ENCODE measurements around the gene FAM186B.

Gene FAM186B

GRCh38 chr12:49565406-49566265, 39.8 kb downstream of the FAM186B start:
- no peak for TF ChIP-seq CTCF (IDR thresholded peaks at IDR 0.05)
- Mint-ChIP-seq H3K4me1 (peaks cover 25% of the 10 kb centered on the region), H3K4me3 (peak overlapping the region; percentile 20), H3K36me3 (ENCODE audit: low read depth) (peaks cover 32% of the 10 kb centered on the region), H3K9me3 (no peaks in the 10 kb centered on the region), H3K27ac (no peak overlapping the region), H3K27me3 (ENCODE audit: low read depth, poor library complexity) (peaks cover 3% of the 10 kb centered on the region)
- no peak for DNase-seq

GRCh38 chr12:49564686-49565405, 40.6 kb downstream of the FAM186B start:
- peaks cover 33% of the 10 kb centered on the region for H3K36me3 Mint-ChIP-seq (ENCODE audit: low read depth)
- peaks cover 3% of the 10 kb centered on the region for H3K27me3 Mint-ChIP-seq (ENCODE audit: low read depth, poor library complexity)
- H3K4me3 Mint-ChIP-seq, result no peak overlapping the region
- DNase-seq, result no peak
- no peaks in the 10 kb centered on the region for H3K9me3 Mint-ChIP-seq
- peaks cover 21% of the 10 kb centered on the region for H3K4me1 Mint-ChIP-seq
- TF ChIP-seq CTCF (IDR thresholded peaks at IDR 0.05), result no peak
- no peak overlapping the region for H3K27ac Mint-ChIP-seq

GRCh38 chr12:49563951-49564685, 41.3 kb downstream of the FAM186B start:
- H3K27ac Mint-ChIP-seq, result no peak overlapping the region
- no peak for DNase-seq
- no peak overlapping the region for H3K4me3 Mint-ChIP-seq
- H3K27me3 Mint-ChIP-seq (ENCODE audit: low read depth, poor library complexity), result peaks cover 3% of the 10 kb centered on the region
- no peak for TF ChIP-seq CTCF (IDR thresholded peaks at IDR 0.05)
- H3K36me3 Mint-ChIP-seq (ENCODE audit: low read depth), result peaks cover 40% of the 10 kb centered on the region
- no peaks in the 10 kb centered on the region for H3K9me3 Mint-ChIP-seq
- peaks cover 21% of the 10 kb centered on the region for H3K4me1 Mint-ChIP-seq

GRCh38 chr12:49562831-49563230, 42.6 kb downstream of the FAM186B start:
- Mint-ChIP-seq H3K27ac (no peak overlapping the region), H3K4me1 (peaks cover 9% of the 10 kb centered on the region), H3K4me3 (no peak overlapping the region), H3K9me3 (no peaks in the 10 kb centered on the region), H3K36me3 (ENCODE audit: low read depth) (peaks cover 47% of the 10 kb centered on the region), H3K27me3 (ENCODE audit: low read depth, poor library complexity) (peaks cover 3% of the 10 kb centered on the region)
- DNase-seq, result no peak
- TF ChIP-seq CTCF (IDR thresholded peaks at IDR 0.05), result no peak

- peak overlapping the region; percentile 72 for H3K27ac Mint-ChIP-seq
- peaks cover 3% of the 10 kb centered on the region for H3K27me3 Mint-ChIP-seq (ENCODE audit: low read depth, poor library complexity)
- no peak for TF ChIP-seq CTCF (IDR thresholded peaks at IDR 0.05)
- H3K36me3 Mint-ChIP-seq (ENCODE audit: low read depth), result peaks cover 47% of the 10 kb centered on the region
- peaks cover 5% of the 10 kb centered on the region for H3K4me1 Mint-ChIP-seq
- H3K4me3 Mint-ChIP-seq, result no peak overlapping the region
- H3K9me3 Mint-ChIP-seq, result no peaks in the 10 kb centered on the region
- DNase-seq, result no peak
These were observed 43.2 kb downstream of the FAM186B start for GRCh38 chr12:49562233-49562632.
